PC-3 (cell line): ENCODE data around the gene FAM131A. TPM values are rescaled to one million over a fixed set of nuclear protein-coding genes. Genes with fewer than 3 reads are reported as not detected.

ENCODE experiments used
- ATAC-seq: fragments of 200-7000 bp; cut with Tn5 transposase; 2 replicates; pipeline ENCODE4 v1.9.1; 2020; ENCODE audit warnings: mild to moderate bottlenecking, moderate library complexity
- BruUV-seq: library from RNA; stranded (reverse); fragments of 400-500 nt; replicated peaks from 2 replicates; lab custom pipeline; 2021; lab: Mats Ljungman, UMichigan
- CTCF ChIA-PET: fragments of 300-600 bp; sonication (Branson Sonifier 250); formaldehyde crosslinking; loops from one replicate; lab custom pipeline; 2022; ENCODE audit warnings: antibody characterized with exemption; lab: Charles Lee
- POLR2A ChIA-PET: fragments of 300-600 bp; sonication (Branson Sonifier 250); formaldehyde crosslinking; loops from one replicate; lab custom pipeline; 2022; ENCODE audit warnings: antibody characterized with exemption; ENCODE audit not compliant: unreplicated experiment; lab: Charles Lee
- DNase-seq: peaks from one replicate; pipeline ENCODE4 v3.0.0-alpha.2; 2015
- H2AFZ ChIP-seq: fragments of 300-600 bp; sonication (generic); 2 replicates; pipeline ENCODE4 v1.6.0; 2016; ENCODE audit warnings: antibody characterized with exemption, low read length
- H3F3A ChIP-seq: fragments of 300-600 bp; sonication (generic); one replicate; pipeline ENCODE4 v1.6.0; 2017; ENCODE audit warnings: antibody characterized with exemption, low read length, control low read depth, mild to moderate bottlenecking; ENCODE audit not compliant: unreplicated experiment
- H3K27ac ChIP-seq: fragments of 300-600 bp; sonication (generic); 2 replicates; pipeline ENCODE4 v1.5.1; 2016; ENCODE audit warnings: mild to moderate bottlenecking, low read length
- H3K27me3 ChIP-seq: fragments of 300-600 bp; sonication (generic); 2 replicates; pipeline ENCODE4 v1.6.1; 2016; ENCODE audit warnings: low read length, mixed read lengths
- H3K36me3 ChIP-seq: fragments of 300-600 bp; sonication (generic); 2 replicates; pipeline ENCODE4 v1.6.1; 2016; ENCODE audit warnings: low read depth, mixed run types, low read length, mixed read lengths
- H3K4me1 ChIP-seq: fragments of 300-600 bp; sonication (generic); 2 replicates; pipeline ENCODE4 v1.5.1; 2016; ENCODE audit warnings: low read length; ENCODE audit not compliant: insufficient read depth
- H3K4me2 ChIP-seq: fragments of 300-600 bp; sonication (generic); 2 replicates; pipeline ENCODE4 v1.6.0; 2016; ENCODE audit warnings: low read length
- H3K4me3 ChIP-seq: fragments of 300-600 bp; sonication (generic); 2 replicates; pipeline ENCODE4 v1.5.1; 2016; ENCODE audit warnings: mild to moderate bottlenecking, low read length, mixed read lengths
- H3K79me2 ChIP-seq: fragments of 300-600 bp; sonication (generic); 2 replicates; pipeline ENCODE4 v1.6.1; 2017; ENCODE audit warnings: low read length, mixed read lengths
- H3K9ac ChIP-seq: fragments of 300-600 bp; sonication (generic); 2 replicates; pipeline ENCODE4 v1.6.0; 2016; ENCODE audit warnings: mild to moderate bottlenecking, low read length
- H3K9me2 ChIP-seq: fragments of 300-600 bp; sonication (generic); replicated peaks from 2 replicates; pipeline ENCODE4 v1.6.1; 2016; ENCODE audit warnings: mixed run types, low read length, mixed read lengths
- H3K9me3 ChIP-seq: fragments of 300-600 bp; sonication (generic); 2 replicates; pipeline ENCODE4 v1.6.1; 2016; ENCODE audit warnings: low read length, mixed read lengths
- H4K20me1 ChIP-seq: fragments of 300-600 bp; sonication (generic); 2 replicates; pipeline ENCODE4 v1.6.1; 2016; ENCODE audit warnings: low read length, mixed read lengths
- CTCF ChIP-seq: fragments of 300-600 bp; sonication (generic); conservative IDR thresholded peaks from 2 replicates; pipeline ENCODE4 v1.5.1; 2017; ENCODE audit warnings: antibody characterized with exemption, low read depth, mild to moderate bottlenecking, low read length
- EZH2 ChIP-seq: fragments of 300-600 bp; sonication (generic); IDR thresholded peaks from one replicate; pipeline ENCODE4 v1.6.1; 2017; ENCODE audit warnings: antibody characterized with exemption, mild to moderate bottlenecking, low read length; ENCODE audit not compliant: unreplicated experiment
- EZH2phosphoT487 ChIP-seq: fragments of 300-600 bp; sonication (generic); IDR thresholded peaks from 2 replicates; pipeline ENCODE4 v1.6.1; 2018; ENCODE audit warnings: mild to moderate bottlenecking, antibody characterized with exemption, low read length, borderline replicate concordance
- intact Hi-C: fragments of 100-400 bp; cut with micrococcal nuclease; formaldehyde crosslinking; loops from 2 replicates; pipeline ENCODE4 v1.9.0; 2023
- total RNA-seq: library from RNA; depleted of rRNA; stranded (reverse); fragments of >200 nt; gene quantifications from 2 replicates; pipeline ENCODE4 v1.2.3, GENCODE V29; 2014

FAM131A gene
- total RNA-seq, 1 experiment from 2014 or later = 21.9 TPM

GRCh38 chr3:184373422-184373821, 36.0 kb downstream of the FAM131A start:
- Histone ChIP-seq H3K9me2 (no peaks in the 10 kb centered on the region), H4K20me1 (0 out of 2 replicates have a peak, but pooled peaks cover 9% of the 10 kb centered on the region), H3K36me3 (peaks cover 6% of the 10 kb centered on the region; the same call in 1 of the 2 replicates), H3K4me2 (no peak overlapping the region), H3F3A (no peaks in the 10 kb centered on the region), H3K9me3 (no peaks in the 10 kb centered on the region), H3K4me3 (no peak overlapping the region), H2AFZ (no peak overlapping the region), H3K79me2 (no peaks in the 10 kb centered on the region), H3K27me3 (peaks cover 36% of the 10 kb centered on the region), H3K27ac (no peak overlapping the region), H3K4me1 (peaks cover 4% of the 10 kb centered on the region; the same call in 1 of the 2 replicates), H3K9ac (no peak overlapping the region)
- TF ChIP-seq CTCF = no peak
- no peak for TF ChIP-seq EZH2
- no peak for TF ChIP-seq EZH2phosphoT487
- BruUV-seq = no TSS peak
- ATAC-seq (peak; percentile 9; the same call in 1 of the 2 replicates), DNase-seq (no peak)
- ChIA-PET POLR2A (no interaction called here), CTCF (interaction anchor here (0.6 to 2.7 kb wide), 2 partner anchors 141 to 172 kb away, joined by 3 to 24 read pairs; no protein-coding TSS in a partner anchor)
- intact Hi-C loops = loop anchor here (10.0 kb wide), 1 partner anchor 431 kb away; no protein-coding TSS in a partner anchor

DNA sequence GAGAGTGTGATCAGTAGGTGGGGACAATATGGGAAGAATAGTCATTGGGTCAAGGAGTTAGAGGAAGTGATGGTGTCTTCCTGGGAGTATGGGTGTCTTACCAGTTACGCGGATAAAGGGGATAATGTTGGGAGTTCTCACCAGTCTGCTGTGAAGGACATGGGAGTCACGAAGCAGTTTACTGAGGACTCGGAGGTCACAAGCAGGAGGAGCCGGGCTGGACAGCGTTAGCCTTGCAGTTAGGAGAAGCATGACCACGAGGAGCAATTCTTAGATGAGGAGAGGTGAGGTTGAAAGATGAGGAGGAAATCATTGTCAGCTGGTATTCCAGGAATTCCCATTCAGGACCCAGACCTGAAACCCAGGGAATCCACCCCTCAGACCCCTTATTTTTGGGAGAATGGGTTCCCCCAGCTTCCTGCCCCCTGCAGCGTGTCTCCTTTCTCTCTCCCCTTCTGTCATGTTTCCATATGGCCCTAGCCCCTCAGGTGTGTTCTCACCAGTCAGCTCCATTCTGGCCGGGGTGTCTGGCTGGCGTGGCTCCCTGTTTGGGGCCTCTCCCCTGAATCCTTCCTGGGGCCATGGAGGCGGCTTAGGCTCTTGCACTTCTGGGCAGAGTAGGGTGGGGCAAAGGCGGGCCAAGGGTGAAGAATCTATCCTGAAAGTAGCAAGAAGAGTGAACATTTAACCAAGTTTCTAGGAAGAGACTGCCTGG, 38.5 kb downstream of the FAM131A start:
- intact Hi-C loops = loop anchor here (10.0 kb wide), 1 partner anchor 429 kb away; no protein-coding TSS in a partner anchor
- Histone ChIP-seq H2AFZ (no peak overlapping the region), H3K79me2 (no peaks in the 10 kb centered on the region), H3K27ac (no peak overlapping the region), H3K36me3 (no peaks in the 10 kb centered on the region), H3K9ac (no peak overlapping the region), H3K9me3 (no peaks in the 10 kb centered on the region), H4K20me1 (0 out of 2 replicates have a peak, but pooled peaks cover 4% of the 10 kb centered on the region), H3K27me3 (peaks cover 53% of the 10 kb centered on the region), H3K4me1 (peaks cover 4% of the 10 kb centered on the region; the same call in 1 of the 2 replicates), H3K4me3 (no peak overlapping the region), H3F3A (no peaks in the 10 kb centered on the region), H3K9me2 (no peaks in the 10 kb centered on the region), H3K4me2 (no peak overlapping the region)
- ATAC-seq (no peak), DNase-seq (no peak)
- POLR2A ChIA-PET = no interaction called here
- CTCF ChIA-PET = no interaction called here
- TF ChIP-seq CTCF (no peak), EZH2 (no peak), EZH2phosphoT487 (no peak)
- no TSS peak for BruUV-seq

DNA sequence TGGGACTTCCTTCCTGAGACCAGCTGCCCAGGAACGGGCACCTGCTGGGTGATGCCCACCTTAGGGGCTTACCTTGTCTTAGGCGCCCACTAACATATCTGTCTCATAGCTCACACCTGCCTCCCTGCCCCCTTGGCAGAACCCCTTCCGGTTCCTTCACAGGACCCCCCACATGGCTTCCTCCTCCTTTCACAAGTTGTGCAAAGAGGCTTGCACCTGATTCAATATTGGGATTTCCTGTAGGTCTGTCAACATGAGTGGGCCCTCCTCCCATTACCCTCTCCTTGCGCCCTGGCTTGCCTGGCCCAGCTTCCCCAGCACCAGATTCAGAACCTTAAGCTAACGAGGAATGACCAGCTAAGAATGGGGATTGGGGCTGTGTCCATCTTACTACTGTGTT, 40.0 kb downstream of the FAM131A start:
- H3K9ac ChIP-seq = no peak overlapping the region
- H3K9me2 ChIP-seq = no peaks in the 10 kb centered on the region
- POLR2A ChIA-PET = no interaction called here
- H3K27ac ChIP-seq = no peak overlapping the region
- no peaks in the 10 kb centered on the region for H3F3A ChIP-seq
- no TSS peak for BruUV-seq
- no peak overlapping the region for H2AFZ ChIP-seq
- no peaks in the 10 kb centered on the region for H4K20me1 ChIP-seq
- H3K36me3 ChIP-seq = no peaks in the 10 kb centered on the region
- no peak overlapping the region for H3K4me3 ChIP-seq
- TF ChIP-seq EZH2 (no peak), EZH2phosphoT487 (no peak), CTCF (no peak)
- CTCF ChIA-PET = interaction anchor here (0.6 kb wide), 1 partner anchor 8 kb away, joined by 10 read pairs; no protein-coding TSS in a partner anchor
- DNase-seq = no peak
- H3K79me2 ChIP-seq = no peaks in the 10 kb centered on the region
- no peaks in the 10 kb centered on the region for H3K9me3 ChIP-seq
- peaks cover 67% of the 10 kb centered on the region for H3K27me3 ChIP-seq
- intact Hi-C loops = loop anchor here (10.0 kb wide), 1 partner anchor 427 kb away; no protein-coding TSS in a partner anchor
- no peak overlapping the region for H3K4me2 ChIP-seq
- no peak for ATAC-seq
- no peaks in the 10 kb centered on the region for H3K4me1 ChIP-seq
